NT2/D1 (cell line): ENCODE measurements around the gene KRT4.

Source experiments
- SUZ12 ChIP-seq: IDR thresholded peaks from 2 replicates; pipeline ENCODE4 v1.6.1; 2011; ENCODE audit not compliant: insufficient read length, insufficient read depth; ENCODE audit errors: extremely low read depth
- YY1 ChIP-seq: IDR thresholded peaks from 2 replicates; pipeline ENCODE4 v1.6.1; 2011; ENCODE audit not compliant: insufficient read length, insufficient read depth
- ZNF274 ChIP-seq: IDR thresholded peaks from 2 replicates; pipeline ENCODE4 v1.6.1; 2011; ENCODE audit warnings: mild to moderate bottlenecking, low read depth, low read length

DNA sequence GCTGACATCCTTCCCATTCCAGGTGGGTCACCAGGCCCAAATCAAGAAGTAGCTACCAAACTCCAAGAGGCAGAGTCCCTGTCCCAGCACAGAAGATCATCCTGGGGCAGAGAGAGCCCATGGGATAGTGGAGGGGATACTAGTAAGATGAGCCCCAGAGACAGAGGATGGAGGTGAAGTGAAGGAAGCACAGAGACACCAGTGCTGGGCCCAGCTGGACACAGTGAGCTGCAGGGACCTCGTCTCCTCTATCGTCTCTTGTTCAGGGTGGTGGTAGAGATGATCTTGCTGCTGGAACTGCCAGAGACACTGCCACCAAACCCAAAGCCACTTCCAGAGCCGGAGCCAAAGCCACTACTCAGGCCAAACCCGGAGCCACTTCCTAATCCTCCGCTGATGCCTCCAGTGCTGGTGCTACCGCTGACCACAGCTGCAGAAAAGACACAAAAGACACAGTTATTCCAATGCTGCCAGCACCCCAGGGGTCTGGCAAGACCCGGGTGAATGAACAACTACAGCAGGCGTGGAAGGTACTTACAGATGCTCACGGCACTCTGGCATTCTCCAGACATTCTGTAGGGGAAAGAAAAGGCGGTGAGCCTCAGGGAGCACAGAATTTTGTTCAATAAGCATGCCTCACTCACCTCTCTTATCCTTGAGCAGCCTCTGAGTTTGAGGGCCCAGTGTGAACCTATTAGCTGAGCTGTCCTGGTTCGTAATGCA is 6.9 kb downstream of the KRT4 start:
- TF ChIP-seq YY1 (no peak), ZNF274 (no peak), SUZ12 (no peak)
